Prostate gland (tissue), 2 donors: ENCODE data around the gene OR11H6.

Experiments
- POLR2A ChIP-seq: fragments of 450-650 bp; IDR thresholded peaks from one replicate; pipeline ENCODE4 v1.6.1; 2016; ENCODE audit warnings: antibody characterized with exemption, mild to moderate bottlenecking
- POLR2AphosphoS5 ChIP-seq: sonication (generic); formaldehyde crosslinking; IDR thresholded peaks from one replicate; pipeline ENCODE4 v1.6.1; 2017; ENCODE audit warnings: antibody characterized with exemption
- TF ChIP-seq, protein P1 (sequence below), 4 experiments: fragments of 200-600 bp in 2 of 4; fragments of 450-650 bp in 2 of 4; sonication (generic) in 2 of 4; IDR thresholded peaks; 1 replicate in 3 of 4; 2 replicates in 1 of 4; pipeline ENCODE4 v1.5.1; 2016 to 2019; ENCODE audit warnings: antibody characterized with exemption in 4 of 4, mild to moderate bottlenecking in 2 of 4, moderate library complexity in 2 of 4

DNA sequence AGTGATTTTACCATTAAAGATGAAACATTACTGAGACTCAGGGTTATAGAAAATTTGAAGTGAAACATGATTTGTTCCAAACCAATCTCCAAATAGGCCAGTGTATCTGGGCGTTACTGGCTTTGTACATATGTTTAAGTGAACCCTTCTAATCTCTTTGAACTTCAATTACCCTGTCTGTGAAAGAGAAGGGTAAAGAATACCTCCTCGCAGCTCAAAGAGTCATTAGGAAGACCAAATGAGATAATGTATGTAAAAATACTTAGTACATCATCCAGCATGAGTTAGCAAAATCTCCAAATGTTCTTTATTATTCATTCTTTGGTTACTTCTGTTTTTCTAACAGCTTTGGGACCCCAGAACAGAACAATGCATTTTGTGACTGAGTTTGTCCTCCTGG, at the start of gene OR11H6:
- TF ChIP-seq, protein P1, sequence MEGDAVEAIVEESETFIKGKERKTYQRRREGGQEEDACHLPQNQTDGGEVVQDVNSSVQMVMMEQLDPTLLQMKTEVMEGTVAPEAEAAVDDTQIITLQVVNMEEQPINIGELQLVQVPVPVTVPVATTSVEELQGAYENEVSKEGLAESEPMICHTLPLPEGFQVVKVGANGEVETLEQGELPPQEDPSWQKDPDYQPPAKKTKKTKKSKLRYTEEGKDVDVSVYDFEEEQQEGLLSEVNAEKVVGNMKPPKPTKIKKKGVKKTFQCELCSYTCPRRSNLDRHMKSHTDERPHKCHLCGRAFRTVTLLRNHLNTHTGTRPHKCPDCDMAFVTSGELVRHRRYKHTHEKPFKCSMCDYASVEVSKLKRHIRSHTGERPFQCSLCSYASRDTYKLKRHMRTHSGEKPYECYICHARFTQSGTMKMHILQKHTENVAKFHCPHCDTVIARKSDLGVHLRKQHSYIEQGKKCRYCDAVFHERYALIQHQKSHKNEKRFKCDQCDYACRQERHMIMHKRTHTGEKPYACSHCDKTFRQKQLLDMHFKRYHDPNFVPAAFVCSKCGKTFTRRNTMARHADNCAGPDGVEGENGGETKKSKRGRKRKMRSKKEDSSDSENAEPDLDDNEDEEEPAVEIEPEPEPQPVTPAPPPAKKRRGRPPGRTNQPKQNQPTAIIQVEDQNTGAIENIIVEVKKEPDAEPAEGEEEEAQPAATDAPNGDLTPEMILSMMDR (IDR thresholded peaks at IDR 0.05), result no peak
- no peak for TF ChIP-seq POLR2A
- no peak for TF ChIP-seq POLR2AphosphoS5
